ENCODE results near the gene IL18RAP.

IL18RAP gene

DNA sequence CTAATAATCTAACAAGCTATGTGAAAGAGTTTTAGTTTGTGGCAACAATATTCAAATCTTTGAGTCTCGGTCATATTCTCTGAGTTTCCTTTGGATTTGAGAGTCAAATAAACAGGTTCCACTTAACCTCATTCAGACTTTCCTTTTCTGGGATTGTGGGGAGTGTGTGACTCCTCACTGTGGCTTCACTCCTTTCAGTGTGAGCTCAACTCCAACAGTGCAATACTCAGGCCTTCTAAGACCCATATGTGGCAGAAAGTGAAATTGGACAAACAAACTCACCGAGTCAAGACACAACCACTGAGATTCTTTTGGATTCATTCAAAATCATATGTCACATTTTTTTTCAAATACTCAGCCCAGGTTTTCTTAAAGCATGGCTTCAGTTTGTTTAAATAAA lies 75.5 kb downstream of the IL18RAP start:
- DNase-seq (ENCODE audit: low spot score), result peak; percentile 15

DNA sequence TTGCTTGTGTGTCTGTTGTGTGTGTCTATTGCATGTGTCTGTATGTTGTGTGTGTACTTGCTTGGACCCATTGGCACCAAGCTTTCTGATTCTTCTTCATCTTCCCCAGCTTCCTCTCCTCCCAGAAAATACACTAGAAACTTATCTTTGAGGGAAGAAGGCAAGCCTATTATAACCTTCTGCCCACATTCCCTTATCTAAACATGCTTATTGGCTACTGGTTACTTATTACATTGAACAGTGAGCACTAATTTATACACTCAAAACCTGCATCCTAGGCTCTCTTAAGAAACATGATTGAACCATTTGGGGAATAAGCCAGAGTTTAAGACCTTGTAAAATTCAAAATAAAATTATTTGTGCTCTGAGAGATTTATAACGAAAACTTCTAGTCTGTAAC lies 76.6 kb downstream of the IL18RAP start:
- no peak for DNase-seq (ENCODE audit: low spot score)

Measured in activated CD4-positive, alpha-beta T cell treated with anti-CD3 and anti-CD28 coated beads, Interleukin-2, Interleukin-4, amounts not matched to agents 100 ng/mL and 50 ng/mL, durations not matched to agents 16 hours and 8 hours (primary cell).